Measurements from ENCODE around the gene SLC16A3.

GRCh38 chr17:82219083-82219482 lies 9.8 kb upstream of the SLC16A3 start:
- TF ChIP-seq, protein P1, sequence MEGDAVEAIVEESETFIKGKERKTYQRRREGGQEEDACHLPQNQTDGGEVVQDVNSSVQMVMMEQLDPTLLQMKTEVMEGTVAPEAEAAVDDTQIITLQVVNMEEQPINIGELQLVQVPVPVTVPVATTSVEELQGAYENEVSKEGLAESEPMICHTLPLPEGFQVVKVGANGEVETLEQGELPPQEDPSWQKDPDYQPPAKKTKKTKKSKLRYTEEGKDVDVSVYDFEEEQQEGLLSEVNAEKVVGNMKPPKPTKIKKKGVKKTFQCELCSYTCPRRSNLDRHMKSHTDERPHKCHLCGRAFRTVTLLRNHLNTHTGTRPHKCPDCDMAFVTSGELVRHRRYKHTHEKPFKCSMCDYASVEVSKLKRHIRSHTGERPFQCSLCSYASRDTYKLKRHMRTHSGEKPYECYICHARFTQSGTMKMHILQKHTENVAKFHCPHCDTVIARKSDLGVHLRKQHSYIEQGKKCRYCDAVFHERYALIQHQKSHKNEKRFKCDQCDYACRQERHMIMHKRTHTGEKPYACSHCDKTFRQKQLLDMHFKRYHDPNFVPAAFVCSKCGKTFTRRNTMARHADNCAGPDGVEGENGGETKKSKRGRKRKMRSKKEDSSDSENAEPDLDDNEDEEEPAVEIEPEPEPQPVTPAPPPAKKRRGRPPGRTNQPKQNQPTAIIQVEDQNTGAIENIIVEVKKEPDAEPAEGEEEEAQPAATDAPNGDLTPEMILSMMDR (conservative IDR thresholded peaks at IDR 0.05; ENCODE audit: low read depth in 2 of 2): no peak
- TF ChIP-seq REST (IDR thresholded peaks at IDR 0.05; ENCODE audit: unreplicated experiment) (no peak), ETS1 (IDR thresholded peaks at IDR 0.05) (no peak), JUNB (IDR thresholded peaks at IDR 0.05; ENCODE audit: unreplicated experiment) (no peak)

Measured in GM23338 (cell line).